ENCODE measurements around the gene NPLOC4. TPM values are rescaled to one million over a fixed set of nuclear protein-coding genes. Genes with fewer than 3 reads are reported as not detected.

The NPLOC4 gene
- total and polyA plus RNA-seq, 9 donors: 24.4 to 84.8 (median 56.3) TPM

GRCh38 chr17:81568416-81568815 lies 68.5 kb downstream of the NPLOC4 start:
- DNase-seq: no peak
- 72 to 79% (median 75%) methylated on average over 10 of the region's 10 CpGs for WGBS, 3 donors

GRCh38 chr17:81567191-81567590 lies 69.7 kb downstream of the NPLOC4 start:
- no peaks in the 10 kb centered on the region for H3K27me3 ChIP-seq
- no peaks in the 10 kb centered on the region for H3K36me3 ChIP-seq
- H3K4me3 ChIP-seq: no peak overlapping the region
- intact Hi-C loops (cut with DNase I): no loop called here
- peaks cover 10% of the 10 kb centered on the region for H3K4me1 ChIP-seq (ENCODE audit: insufficient read depth)
- H3K9me3 ChIP-seq: no peaks in the 10 kb centered on the region
- WGBS, 3 donors: 29 to 33% (median 30%) methylated on average over 4 of the region's 4 CpGs
- TF ChIP-seq POLR2A (IDR thresholded peaks at IDR 0.05): no peak
- TF ChIP-seq, protein P1, sequence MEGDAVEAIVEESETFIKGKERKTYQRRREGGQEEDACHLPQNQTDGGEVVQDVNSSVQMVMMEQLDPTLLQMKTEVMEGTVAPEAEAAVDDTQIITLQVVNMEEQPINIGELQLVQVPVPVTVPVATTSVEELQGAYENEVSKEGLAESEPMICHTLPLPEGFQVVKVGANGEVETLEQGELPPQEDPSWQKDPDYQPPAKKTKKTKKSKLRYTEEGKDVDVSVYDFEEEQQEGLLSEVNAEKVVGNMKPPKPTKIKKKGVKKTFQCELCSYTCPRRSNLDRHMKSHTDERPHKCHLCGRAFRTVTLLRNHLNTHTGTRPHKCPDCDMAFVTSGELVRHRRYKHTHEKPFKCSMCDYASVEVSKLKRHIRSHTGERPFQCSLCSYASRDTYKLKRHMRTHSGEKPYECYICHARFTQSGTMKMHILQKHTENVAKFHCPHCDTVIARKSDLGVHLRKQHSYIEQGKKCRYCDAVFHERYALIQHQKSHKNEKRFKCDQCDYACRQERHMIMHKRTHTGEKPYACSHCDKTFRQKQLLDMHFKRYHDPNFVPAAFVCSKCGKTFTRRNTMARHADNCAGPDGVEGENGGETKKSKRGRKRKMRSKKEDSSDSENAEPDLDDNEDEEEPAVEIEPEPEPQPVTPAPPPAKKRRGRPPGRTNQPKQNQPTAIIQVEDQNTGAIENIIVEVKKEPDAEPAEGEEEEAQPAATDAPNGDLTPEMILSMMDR (IDR thresholded peaks at IDR 0.05): no peak
- no peak for TF ChIP-seq EP300 (IDR thresholded peaks at IDR 0.05)
- DNase-seq: no peak
- H3K27ac ChIP-seq: peak overlapping the region in 1 of 2 donors; percentile 43

More at GRCh38 chr17:81568416-81568815, 68.5 kb downstream of the NPLOC4 start:
- peaks cover 10% of the 10 kb centered on the region for H3K4me1 ChIP-seq (ENCODE audit: insufficient read depth)
- no peaks in the 10 kb centered on the region for H3K36me3 ChIP-seq
- TF ChIP-seq EP300 (IDR thresholded peaks at IDR 0.05): no peak
- no peak for TF ChIP-seq POLR2A (IDR thresholded peaks at IDR 0.05)
- TF ChIP-seq, protein P1 (IDR thresholded peaks at IDR 0.05): no peak
- intact Hi-C loops (cut with DNase I): no loop called here
- H3K27ac ChIP-seq: no peak overlapping the region
- H3K4me3 ChIP-seq: no peak overlapping the region
- no peaks in the 10 kb centered on the region for H3K9me3 ChIP-seq
- no peaks in the 10 kb centered on the region for H3K27me3 ChIP-seq

GRCh38 chr17:81566461-81567126 lies 70.3 kb downstream of the NPLOC4 start:
- Histone ChIP-seq H3K36me3 (no peaks in the 10 kb centered on the region), H3K9me3 (no peaks in the 10 kb centered on the region), H3K4me1 (ENCODE audit: insufficient read depth) (peaks cover 10% of the 10 kb centered on the region), H3K27ac (peak overlapping the region in 1 of 2 donors; percentile 43), H3K27me3 (no peaks in the 10 kb centered on the region), H3K4me3 (no peak overlapping the region)
- TF ChIP-seq POLR2A (IDR thresholded peaks at IDR 0.05): no peak
- TF ChIP-seq, protein P1 (IDR thresholded peaks at IDR 0.05): peak in 1 of 3 donors; percentile 4
- TF ChIP-seq EP300 (IDR thresholded peaks at IDR 0.05): peak; percentile 22
- peak; percentile 72 to 84 (median 78) for DNase-seq
- intact Hi-C loops (cut with DNase I): no loop called here
- WGBS, 3 donors: 0 to 2% (median 2%) methylated on average over 8 of the region's 8 CpGs

- Histone ChIP-seq H3K4me3 (no peak overlapping the region), H3K9me3 (no peaks in the 10 kb centered on the region), H3K36me3 (no peaks in the 10 kb centered on the region), H3K27me3 (no peaks in the 10 kb centered on the region), H3K27ac (no peak overlapping the region), H3K4me1 (ENCODE audit: insufficient read depth) (peaks cover 10% of the 10 kb centered on the region)
- intact Hi-C loops (cut with DNase I): no loop called here
- no peak for TF ChIP-seq POLR2A (IDR thresholded peaks at IDR 0.05)
- TF ChIP-seq, protein P1 (IDR thresholded peaks at IDR 0.05): no peak
- no peak for TF ChIP-seq EP300 (IDR thresholded peaks at IDR 0.05)
- 88 to 91% (median 90%) methylated on average over 16 of the region's 16 CpGs for WGBS, 3 donors
- no peak for DNase-seq
Observed at GRCh38 chr17:81565231-81565630, 71.7 kb downstream of the NPLOC4 start.
